HG03280 (cell line): ENCODE measurements around the gene FMOD.

Experiments used
- ATAC-seq: cut with Tn5 transposase; IDR thresholded peaks from one replicate; pipeline ENCODE4 v1.9.1; 2021; ENCODE audit warnings: mild to moderate bottlenecking, moderate library complexity; ENCODE audit not compliant: unreplicated experiment

Gene FMOD

DNA sequence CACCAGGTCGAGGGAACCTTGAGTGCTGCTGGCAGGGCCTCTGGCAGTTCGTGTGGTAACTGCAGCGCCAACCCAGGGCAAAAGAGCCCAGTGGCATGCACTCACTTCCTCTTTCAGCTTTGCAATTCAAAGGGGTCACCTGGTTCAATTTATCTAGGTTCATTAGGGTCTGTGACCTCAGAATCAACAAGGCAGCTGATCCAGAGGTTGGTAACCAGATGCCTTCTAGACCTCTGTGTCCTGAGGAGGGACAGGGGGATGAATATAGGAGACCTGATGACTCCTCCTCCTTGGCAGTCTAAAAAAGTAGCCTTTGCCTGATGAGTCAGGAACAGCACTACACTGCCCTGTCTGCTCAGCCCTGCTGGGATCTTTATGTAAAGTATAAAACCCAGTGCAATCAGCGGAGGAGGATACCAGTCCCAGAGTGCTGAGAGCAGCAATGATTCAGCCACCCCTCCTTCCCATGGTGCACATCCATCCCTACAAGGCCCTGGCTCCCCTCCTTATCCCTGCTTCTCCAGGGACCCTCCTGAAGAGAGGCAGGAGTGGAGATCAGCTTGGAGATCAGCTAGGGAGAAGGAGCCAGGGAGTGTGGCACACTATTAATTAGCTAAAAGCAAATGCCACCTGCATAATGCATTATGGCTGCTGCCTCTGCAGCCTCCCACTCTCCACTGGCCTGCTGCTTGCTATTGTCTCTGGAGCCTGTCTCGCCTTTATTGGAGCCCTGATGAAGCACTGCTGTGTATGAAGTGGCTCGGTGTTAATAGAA lies 11.2 kb upstream of the FMOD start:
- ATAC-seq: no peak

DNA sequence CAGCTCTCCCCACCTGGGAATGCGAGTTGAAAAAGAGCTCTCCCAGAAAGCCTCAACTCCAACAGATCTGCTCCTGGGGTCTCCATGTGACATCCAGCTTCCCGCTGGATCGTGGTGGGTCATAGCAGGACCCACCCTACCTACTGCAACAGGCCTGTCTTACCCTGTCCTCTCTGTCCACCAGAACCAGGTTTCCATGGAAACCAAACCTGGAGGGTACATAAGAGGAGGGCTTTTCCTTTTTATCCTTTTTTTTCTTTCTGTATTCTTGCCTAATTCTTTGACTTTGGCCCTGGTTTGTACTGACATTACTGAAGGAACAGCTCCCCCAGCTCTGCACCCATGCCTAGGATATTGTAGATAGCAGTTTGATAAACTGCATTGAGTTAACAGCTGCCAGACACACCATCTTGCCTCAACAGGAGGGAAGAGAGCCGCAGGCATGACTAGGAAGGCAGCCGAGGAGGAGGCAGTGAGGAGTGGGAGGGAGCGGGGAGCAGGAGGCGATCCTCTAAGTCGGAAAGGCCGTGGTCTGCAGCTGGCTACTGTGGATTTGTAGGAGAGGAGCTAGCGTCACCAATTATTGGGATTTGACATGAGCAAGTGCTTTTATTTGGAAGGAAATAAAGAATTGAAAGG lies 9.7 kb upstream of the FMOD start:
- no peak for ATAC-seq

DNA sequence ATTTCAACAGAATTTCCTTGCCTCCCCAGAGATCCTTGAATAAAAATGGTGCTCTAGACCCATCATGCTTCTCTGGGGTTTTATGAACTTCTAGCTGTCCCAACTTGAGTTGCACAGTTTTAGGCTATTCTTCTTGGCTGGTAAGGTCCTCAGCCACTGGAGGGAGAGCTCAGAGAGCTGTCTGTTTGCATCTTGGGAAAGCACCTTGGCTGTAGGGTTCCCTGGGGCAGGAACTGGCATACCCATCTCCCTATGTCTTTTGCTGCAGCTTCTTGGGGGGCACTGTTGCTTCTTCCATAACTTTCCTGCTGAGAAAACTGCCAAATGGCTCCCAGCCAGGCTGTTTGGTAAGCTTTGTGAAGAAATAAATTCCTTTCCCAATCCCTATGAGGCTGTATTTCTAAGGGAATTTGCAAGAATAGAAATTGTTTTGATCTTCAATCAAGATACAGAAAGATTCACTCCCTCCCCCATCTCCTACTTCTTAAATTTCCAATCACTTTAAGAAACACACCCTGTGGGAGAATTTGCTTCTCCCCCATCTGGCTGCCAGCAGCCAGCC lies 8.2 kb upstream of the FMOD start:
- no peak for ATAC-seq

DNA sequence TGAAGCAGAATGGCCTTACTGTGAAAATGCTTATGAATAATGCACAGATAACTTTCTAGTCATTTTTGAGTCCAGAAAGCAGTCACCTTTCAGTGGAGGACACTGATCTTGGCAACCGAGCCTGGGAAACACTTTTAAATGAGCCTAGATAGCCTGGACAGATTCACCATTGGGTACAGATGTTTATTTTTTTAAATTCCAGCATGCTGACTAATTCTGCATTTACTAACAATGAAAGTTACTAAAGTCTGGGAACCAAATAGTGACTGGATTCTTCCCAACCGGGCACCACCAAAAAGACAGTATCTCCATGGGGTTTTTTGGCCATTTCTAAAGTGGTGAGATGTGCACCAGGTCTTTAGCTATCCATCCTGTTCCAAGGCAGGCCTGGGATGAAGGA lies 3.3 kb upstream of the FMOD start:
- no peak for ATAC-seq

DNA sequence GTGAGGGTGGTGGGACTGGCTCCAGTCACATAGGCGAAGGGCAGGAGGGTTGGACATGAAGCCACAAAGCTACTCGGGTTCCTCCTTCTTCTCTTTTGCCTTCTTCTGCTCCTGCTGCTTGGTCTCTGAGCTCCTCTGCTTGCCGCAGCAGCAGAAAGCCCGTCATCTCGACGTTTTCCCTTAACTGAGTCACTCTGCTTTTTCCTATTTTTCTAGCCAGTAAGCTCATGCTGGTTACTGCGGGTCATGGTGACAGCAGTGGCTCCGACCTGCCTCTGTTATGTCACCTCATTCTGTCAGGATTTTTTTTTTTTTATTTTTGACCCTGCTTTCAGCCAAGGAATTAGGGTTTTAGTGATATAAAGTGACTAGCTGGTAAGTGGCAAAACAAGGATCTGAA lies 2.6 kb upstream of the FMOD start:
- no peak for ATAC-seq

DNA sequence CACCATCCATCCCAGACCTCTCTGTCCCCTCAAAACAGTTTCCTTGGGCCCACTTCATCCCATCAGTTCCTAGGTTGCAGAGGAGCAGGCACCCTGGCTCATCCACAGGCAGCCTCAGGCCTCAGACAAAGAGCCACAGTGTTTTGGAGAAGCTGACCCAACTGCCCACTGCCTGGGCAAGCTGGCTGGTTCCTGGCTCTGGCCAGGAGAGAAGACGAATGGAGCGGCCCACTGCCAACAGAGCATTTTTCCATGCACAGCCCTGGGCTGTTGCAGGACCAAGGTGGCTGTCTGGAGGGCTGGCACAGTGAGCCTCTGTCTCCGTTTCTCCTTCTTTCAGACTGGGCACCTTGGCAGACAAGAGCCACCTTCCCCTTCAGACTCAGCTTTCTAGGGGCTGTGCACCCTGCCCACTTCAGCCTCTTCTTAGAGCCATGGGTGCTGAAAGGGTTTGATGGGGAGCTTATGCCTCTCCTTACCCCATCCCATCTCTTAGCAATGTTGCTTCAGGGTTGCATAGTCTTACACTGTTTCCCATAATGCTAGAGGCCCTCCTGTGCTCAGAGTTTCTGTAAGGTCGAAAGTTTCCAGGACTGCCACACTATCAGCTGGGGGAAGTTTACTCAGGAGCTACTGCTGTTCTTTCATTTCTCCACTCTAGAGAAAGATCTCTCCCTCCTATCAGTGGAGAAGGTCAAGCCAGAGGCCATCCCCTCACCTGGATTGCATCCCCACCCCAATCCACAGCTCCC lies 973 bp downstream of the FMOD start:
- no peak for ATAC-seq

DNA sequence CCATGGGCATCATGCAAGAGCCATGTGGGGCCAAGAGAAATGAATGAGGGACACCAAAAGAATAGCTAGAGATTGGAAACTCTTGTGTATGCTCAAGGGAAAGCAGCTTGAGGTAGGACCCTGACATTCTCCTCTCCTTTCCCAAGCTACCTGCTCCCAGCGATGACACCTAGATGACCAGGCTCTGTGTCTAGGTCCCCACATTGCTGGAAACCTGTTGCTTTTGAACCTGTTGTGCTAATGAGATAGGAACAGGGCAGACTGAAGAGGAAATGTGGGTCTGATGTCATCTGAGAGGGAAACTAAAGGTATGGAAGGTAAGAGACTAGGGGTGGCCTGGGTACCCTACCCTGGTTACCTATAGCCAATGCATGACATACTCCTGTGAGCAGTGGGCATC lies 1.8 kb downstream of the FMOD start:
- no peak for ATAC-seq

DNA sequence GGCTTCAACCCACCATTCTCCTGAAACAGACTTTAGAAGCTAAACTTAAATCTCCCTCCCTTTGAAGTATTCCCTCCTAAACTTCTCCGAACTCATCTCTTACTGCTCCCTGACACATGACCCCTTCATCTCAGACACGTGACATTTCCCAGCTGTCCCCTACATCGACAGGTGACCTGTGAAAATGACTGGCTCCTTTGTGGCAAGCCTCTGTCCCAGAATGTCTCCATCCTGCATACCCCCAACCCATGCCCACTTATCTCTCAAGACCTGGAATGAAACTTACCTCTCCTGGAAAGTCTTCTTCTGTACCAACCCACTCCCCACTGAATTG lies 4.2 kb downstream of the FMOD start:
- ATAC-seq: no peak

DNA sequence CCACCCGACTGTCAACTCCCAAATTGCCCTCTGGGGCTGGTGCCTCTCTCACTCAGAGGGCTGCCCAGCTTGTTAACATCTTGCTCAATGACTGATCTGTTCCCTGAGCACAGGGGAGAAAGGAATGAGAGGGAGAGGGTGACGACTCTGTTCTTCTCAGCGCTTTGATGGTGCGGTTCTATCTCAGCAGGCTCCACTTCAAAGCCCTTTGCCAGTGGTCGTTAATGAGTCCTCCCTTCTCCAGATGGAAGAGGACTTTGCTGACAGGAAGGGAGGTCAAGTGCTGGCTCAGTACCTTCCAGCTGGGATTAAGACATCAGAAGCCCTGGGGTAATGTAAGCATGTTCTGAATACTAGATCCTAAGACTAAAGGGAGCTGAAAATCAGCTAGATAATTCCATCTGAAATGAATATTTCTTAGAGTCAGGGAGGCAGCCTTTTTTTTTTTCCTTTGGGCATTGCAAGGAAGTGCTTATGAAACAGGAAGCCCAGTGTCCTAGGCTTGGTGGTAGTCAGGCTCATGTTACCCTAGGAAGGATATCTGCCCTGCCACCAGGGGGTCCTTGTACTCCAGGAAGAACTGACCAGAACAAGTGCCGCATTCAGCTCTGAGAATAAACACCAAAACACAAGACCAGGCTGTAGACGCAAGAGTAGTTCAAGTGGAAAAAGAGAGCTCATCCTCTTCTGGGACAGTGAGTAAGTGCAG lies 4.7 kb downstream of the FMOD start:
- ATAC-seq: no peak

DNA sequence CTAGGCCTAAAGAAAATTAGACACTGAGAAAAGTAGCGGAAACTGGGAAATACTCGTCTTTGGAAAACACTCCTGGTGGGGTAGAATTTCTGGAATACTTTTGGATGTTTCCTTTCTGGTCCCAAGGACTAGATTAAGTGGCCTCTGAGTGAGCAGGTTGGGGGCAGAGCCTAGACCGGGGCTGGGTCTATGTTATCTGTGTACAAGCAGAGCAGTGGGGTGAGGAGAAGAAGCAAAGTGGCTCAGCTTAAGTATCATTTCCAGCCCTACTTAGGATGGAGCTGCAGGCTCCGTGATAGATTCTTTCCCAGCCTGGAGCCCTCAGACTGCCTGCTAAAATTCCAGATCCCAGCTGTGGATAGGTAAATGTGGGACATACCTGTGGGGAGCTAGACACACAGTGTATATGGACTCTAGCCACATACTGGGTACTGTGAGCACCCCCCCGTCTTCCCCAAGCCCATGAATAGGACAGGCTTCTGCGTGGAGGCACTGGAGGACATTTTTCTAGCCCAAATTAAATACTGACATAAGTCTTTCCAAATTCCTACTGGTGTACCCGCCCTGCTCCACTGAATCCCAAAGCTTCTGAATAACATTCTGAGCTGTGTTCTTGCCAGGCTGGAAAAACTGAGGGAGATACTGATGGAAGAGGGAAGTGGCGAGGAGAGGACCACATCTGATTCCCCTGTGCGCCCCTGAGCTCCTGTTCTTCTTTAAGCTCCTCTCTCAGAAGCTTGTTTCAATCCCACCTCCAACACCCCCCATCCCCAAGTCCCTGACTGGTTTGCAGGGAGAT lies 6.8 kb downstream of the FMOD start:
- ATAC-seq: no peak

DNA sequence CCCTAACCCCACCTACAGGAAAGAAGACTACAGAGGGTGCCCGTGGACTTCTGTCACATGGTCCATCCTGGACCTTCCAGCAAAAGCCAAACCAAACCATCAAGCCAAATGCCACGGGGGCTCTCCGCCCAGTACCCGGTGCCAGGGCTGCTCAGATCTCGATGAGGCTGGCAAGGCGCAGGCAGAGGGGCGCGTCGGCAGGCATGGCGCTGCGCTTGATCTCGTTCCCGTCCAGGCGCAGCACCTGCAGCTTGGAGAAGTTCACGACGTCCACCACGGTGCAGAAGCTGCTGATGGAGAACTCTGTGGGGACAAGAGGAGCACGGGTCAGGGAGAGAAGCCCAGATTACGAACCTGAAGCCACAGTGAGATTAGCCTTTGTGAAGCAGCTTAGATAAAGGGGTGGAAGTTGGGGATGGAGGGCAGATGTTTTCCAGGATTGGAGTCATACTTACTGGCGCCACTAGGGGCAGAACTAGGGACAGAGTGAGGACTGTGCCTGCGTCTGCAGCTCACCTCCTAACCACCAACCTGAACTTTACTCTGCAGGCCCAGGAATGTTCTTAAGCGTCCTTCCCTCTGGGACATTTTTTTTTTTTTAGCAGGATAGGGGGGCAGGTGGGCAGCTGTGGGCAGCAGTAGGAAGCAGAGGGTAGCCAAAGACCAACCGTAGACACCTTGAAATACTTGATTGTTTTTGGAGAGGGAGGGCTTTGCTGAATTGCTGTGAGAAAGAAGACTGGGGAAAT lies 8.6 kb downstream of the FMOD start:
- ATAC-seq: peak; percentile 55

DNA sequence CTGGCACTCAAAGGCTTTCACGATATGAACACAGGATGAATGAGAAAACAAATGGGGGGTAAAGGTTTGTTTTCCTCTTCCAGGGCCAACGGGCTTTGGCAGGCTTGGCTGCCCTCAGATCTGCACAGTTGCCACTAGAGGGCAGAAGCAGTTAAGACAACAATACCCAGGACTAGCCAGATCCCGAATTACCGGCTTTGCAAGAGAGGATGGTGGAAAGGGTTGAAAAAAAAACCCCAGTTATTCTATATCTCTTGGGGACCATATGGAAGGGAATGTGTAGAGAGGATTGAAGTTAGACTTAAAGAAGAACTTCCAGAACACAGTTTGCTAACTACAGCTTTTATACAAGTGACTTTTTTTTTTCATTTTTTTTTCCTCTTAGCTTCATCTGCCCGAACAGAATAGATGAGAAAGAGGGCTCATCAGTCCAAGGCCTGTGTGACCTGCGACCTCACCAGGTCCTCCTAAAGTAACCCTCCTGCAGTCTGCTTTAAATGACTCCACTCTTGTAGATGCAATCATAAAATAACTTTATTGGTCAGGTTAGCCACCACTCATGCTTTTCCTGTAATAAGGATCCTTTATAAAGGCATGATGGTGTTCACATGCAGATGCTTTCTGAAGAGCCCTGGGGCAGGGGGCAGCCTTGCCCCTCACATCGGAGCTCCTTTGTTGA lies 10.7 kb downstream of the FMOD start:
- peak; percentile 50 for ATAC-seq

DNA sequence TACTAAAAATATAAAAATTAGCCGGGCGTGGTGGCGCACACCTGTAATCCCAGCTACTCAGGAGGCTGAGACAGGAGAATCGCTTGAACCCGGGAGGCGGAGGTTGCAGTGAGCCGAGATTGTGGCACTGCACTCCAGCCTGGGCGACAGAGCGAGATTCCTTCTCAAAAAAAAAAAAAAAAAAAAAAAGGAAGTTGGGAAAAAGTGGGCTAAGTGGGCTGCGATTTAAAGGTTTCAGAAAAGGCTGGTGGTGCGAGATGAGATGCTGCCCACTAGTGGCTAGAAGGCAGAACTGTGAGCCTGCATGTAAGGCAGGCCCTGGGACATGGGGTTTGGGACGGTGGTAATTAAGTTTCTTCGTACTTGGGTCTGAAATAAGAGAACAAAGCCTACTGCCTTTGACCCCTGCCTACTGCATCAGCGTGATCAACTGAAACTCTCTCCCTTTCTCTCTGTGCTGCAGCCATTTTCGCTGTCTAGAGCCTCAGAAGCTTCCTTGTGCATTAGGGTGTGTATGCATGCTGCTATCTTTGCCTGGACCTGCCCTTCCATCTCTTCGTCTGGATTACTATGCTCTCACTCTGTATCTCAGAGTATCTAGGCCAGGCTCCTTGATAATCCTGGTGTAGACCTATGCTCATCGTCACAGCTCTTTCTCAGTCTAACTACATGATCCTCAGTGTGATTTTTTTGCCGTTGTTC lies 12.4 kb downstream of the FMOD start:
- no peak for ATAC-seq

DNA sequence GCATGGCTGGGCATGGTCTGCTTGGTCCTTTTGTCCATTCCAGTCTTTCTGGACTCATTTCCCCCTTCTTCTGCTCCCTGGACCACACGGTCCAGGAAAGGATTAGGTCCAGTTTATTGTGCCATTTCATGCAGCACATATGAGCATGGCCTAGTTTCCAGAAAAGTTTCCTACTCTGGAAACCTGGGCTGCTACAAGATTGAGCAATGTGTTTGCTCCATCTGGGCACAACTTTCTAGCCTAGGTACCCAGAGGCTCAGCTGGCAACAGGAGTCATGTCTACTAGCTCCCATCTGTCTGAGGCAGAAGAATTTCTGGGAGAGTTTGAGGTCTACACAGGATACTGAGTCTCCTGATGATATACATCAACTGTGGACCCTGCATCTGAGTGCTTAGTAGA lies 14.8 kb downstream of the FMOD start:
- ATAC-seq: no peak

DNA sequence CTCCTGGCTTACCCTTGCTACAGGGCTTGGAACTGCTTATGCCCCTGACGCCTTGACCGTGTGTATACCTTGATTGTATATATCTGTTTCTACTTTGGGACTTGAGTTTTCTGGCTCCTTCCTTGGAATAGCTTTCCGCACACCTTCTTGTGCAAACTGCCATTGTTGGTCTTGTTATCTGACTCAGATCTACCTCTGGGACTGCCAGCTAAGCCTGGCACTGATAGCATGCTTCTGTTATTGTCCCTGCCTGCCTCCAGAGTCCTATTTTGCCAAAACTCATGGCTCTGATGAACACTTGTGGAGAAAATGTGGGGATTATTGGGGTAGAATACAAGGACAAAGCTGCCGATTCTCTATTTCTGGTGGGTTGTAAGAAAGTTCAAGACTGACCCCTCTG lies 15.4 kb downstream of the FMOD start:
- no peak for ATAC-seq

DNA sequence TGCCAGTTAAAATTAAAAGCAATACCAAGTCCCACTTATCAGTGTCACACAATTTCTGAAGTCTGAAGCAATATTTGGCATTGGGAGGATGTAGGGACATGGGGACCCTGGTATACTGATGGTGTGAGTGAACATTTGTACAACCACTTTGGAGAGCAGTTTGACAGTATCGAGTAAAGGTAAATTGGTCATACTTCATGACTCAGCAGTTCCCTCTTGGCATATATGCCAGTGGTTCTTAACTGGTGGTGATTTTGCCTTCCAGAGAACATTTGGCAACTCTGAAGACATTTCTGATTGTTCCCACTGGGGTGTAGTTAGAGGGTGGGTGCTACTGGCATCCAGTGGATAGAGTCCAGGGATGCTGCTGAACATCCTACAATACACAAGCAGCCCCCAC lies 19.7 kb downstream of the FMOD start:
- no peak for ATAC-seq

DNA sequence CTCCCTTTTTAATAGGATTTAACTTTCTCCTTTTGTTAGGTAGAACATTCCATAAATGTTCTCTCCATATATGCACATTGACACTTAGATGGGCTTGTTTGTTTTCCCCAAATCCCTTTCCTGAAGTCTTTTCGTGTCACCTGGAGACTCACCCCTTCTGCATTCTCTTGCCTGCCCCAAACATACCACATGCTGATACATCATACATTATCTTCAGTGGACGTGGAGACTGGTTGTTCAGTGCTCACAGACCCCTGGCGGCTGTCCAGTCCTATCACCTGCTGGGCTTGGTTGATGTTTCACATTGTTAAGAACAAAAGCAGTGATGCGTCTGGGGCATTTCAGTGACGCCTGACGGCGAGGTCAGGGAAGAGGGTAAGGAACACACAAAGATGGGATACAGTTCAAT lies 22.2 kb downstream of the FMOD start:
- ATAC-seq: no peak

DNA sequence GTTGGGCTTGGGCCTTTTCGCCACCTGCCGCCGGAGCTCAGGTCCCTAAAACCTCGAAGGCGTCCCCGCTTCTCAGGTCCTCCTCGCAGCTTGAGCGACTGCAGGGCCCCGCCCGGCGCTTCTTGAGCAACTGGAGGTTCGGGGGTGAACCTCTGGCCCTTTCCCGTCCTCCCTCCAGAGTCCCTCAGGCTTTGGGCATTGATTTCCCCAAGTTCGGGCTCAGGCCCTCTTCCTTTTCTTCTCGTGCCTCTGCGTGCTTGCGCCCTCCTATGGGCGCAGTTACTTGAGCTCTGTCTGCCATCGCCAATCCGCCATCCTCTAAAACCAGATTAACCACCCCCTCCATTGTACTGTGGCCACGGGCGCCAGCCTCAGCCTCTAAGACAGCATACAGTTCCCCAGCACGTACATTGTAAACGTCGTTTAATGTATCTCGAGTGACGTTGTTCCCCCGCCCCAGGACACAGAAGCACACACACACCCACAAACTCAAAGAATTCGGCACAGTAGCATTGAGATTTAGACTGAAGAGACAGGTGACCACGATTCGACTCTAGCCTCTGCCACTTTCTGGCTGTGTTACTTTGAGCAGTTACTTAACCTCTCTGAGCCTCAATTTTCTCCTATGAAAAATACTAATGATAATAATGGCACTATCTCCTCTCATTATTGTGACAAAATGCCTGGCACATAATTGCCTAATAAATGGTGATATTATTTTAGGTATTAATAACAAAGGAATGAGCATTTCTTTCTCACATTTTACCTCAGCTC lies 23.1 kb downstream of the FMOD start:
- ATAC-seq: peak; percentile 41
